ENCODE results near the gene SRP68.

SRP68 gene

GRCh38 chr17:76072148-76072858 is at the start of gene SRP68:
Gene SRP68, minus strand, starts transcription at chr17:76072517. Its CDS starts 26 bp downstream, at chr17:76072491.
- peak; percentile 59 to 80 (median 68) for DNase-seq

- peak in 2 of 6 experiments; percentile 24 to 33 for DNase-seq
Measured at GRCh38 chr17:76121932-76122430, 49.7 kb upstream of the SRP68 start.

- no peak for DNase-seq
Measured at GRCh38 chr17:76120658-76121008, 48.3 kb upstream of the SRP68 start.

- DNase-seq: no peak
Measured at GRCh38 chr17:76119409-76120371, 47.4 kb upstream of the SRP68 start.

- no peak for DNase-seq
Measured at GRCh38 chr17:76115138-76115754, 42.9 kb upstream of the SRP68 start.

GRCh38 chr17:76111956-76112355 is 39.6 kb upstream of the SRP68 start:
- no peak for DNase-seq

- no peak for DNase-seq
Measured at GRCh38 chr17:76107509-76107908, 35.2 kb upstream of the SRP68 start.

- no peak for DNase-seq
Measured at GRCh38 chr17:76106703-76107102, 34.4 kb upstream of the SRP68 start.

GRCh38 chr17:76104896-76105231 is 32.5 kb upstream of the SRP68 start:
- DNase-seq: no peak

- no peak for DNase-seq
Measured at GRCh38 chr17:76104140-76104895, 32.0 kb upstream of the SRP68 start.

GRCh38 chr17:76103274-76104139 is 31.2 kb upstream of the SRP68 start, which contains the start of gene EXOC7:
Gene EXOC7, minus strand, starts transcription at chr17:76103787. Its CDS starts 95 bp downstream, at chr17:76103692.
- DNase-seq: peak; percentile 87 to 94 (median 90)

GRCh38 chr17:76102944-76103273 is 30.6 kb upstream of the SRP68 start:
- DNase-seq: peak in 1 of 6 experiments; percentile 26

- DNase-seq: no peak
Measured at GRCh38 chr17:76097716-76098295, 25.5 kb upstream of the SRP68 start.

- no peak for DNase-seq
Measured at GRCh38 chr17:76095943-76096342, 23.6 kb upstream of the SRP68 start.

GRCh38 chr17:76094046-76094445 is 21.7 kb upstream of the SRP68 start:
- no peak for DNase-seq

- no peak for DNase-seq
Measured at GRCh38 chr17:76092526-76093413, 20.5 kb upstream of the SRP68 start.

- DNase-seq: peak in 2 of 6 experiments; percentile 7 to 47
Measured at GRCh38 chr17:76091526-76092286, 19.4 kb upstream of the SRP68 start.

GRCh38 chr17:76090517-76091129 is 18.3 kb upstream of the SRP68 start:
- no peak for DNase-seq

Data from stimulated activated naive CD4-positive, alpha-beta T cell (primary cell).